Neural progenitor cell (in vitro differentiated cells): Measurements from ENCODE around the gene PKDREJ.

ENCODE experiments used
- CTCF ChIP-seq: fragments of 200-600 bp; sonication (generic); IDR thresholded peaks from 2 replicates; pipeline ENCODE4 v1.5.1; 2017; ENCODE audit warnings: antibody characterized with exemption, mild to moderate bottlenecking
- EZH2phosphoT487 ChIP-seq: fragments of 200-600 bp; sonication (generic); IDR thresholded peaks from 2 replicates; pipeline ENCODE4 v1.6.1; 2017; ENCODE audit warnings: antibody characterized with exemption

- TF ChIP-seq CTCF (peak; percentile 53), EZH2phosphoT487 (peak; percentile 31)
Observed at GRCh38 chr22:46262449-46263215, 511 bp downstream of the PKDREJ start.
